Cardiac muscle cell (in vitro differentiated cells and primary cell): Measurements from ENCODE around the gene PRX. TPM values are rescaled to one million over a fixed set of nuclear protein-coding genes. Genes with fewer than 3 reads are reported as not detected.

Experiments
- DNase-seq, 2 donors: peaks; one replicate each; pipeline versions ENCODE4 v3.0.0 to v3.0.0-alpha.2; 2010 to 2017; ENCODE audit warnings: low read depth in 1 of 2, low spot score in 1 of 2
- H3K27ac ChIP-seq: fragments of 200-600 bp; sonication (generic); 2 replicates; pipeline ENCODE4 v1.5.1; 2016
- H3K27me3 ChIP-seq: fragments of 200-600 bp; sonication (generic); 2 replicates; pipeline ENCODE4 v1.6.0; 2016; ENCODE audit warnings: control low read depth
- H3K36me3 ChIP-seq: fragments of 200-600 bp; sonication (generic); 2 replicates; pipeline ENCODE4 v1.5.1; 2016; ENCODE audit warnings: control low read depth
- H3K4me1 ChIP-seq: fragments of 200-600 bp; sonication (generic); 2 replicates; pipeline ENCODE4 v1.8.1; 2017; ENCODE audit warnings: low read depth, mild to moderate bottlenecking, mixed run types
- H3K4me3 ChIP-seq: fragments of 200-600 bp; sonication (generic); 2 replicates; pipeline ENCODE4 v1.5.1; 2016; ENCODE audit warnings: mild to moderate bottlenecking
- H3K9me3 ChIP-seq: fragments of 200-600 bp; sonication (generic); 2 replicates; pipeline ENCODE4 v1.5.1; 2017; ENCODE audit warnings: low read depth, mild to moderate bottlenecking, control low read depth
- CTCF ChIP-seq: IDR thresholded peaks from 2 replicates; pipeline ENCODE4 v1.5.1; 2012; ENCODE audit warnings: low read depth, mild to moderate bottlenecking, low read length
- polyA plus RNA-seq: library from polyadenylated mRNA; unstranded; fragments of >200 nt; fragmentation: Nextera tagmentation; extraction: Ambion mirVana; gene quantifications from 2 replicates; pipeline ENCODE4 v1.2.1, GENCODE V29; 2016
- total RNA-seq: library from RNA; depleted of rRNA; stranded (reverse); fragments of >200 nt; gene quantifications from 2 replicates; pipeline ENCODE4 v1.2.3, GENCODE V29; 2016

Gene PRX
- total and polyA plus RNA-seq, 2 experiments from 2014 or later: 2.3 to 9.1 TPM

DNA sequence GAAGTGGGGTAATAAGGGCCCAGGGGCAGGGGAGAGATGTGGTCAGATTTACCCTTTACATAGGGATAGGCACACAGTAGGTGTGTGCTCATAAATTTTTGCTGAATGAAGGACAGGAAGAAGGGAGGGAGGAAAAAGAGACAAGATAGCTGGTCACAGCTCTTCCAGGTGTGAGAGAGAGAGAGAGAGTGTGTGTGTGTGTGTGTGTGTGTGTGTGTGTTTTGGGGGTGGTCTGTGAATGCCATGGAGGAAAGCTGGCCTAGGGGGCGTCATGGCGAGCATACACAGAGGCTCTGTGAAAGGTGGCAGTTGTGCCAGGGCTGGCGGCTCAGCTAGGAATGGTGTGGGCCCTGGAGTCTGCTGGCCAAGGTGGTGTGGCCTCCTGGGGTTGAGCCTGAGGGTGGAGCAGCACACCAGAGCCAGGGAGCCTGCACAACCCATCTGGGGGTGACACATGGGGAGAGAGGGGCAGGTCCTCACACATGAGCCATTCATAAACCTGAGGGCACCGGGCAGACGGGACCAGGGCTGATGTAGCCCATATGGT, 6.0 kb upstream of the PRX start:
- no peaks in the 10 kb centered on the region for H3K27me3 ChIP-seq
- no peak overlapping the region for H3K27ac ChIP-seq
- H3K4me1 ChIP-seq: peaks cover 21% of the 10 kb centered on the region
- no peaks in the 10 kb centered on the region for H3K9me3 ChIP-seq
- TF ChIP-seq CTCF: no peak
- no peak overlapping the region for H3K4me3 ChIP-seq
- no peak for DNase-seq
- H3K36me3 ChIP-seq: no peaks in the 10 kb centered on the region

DNA sequence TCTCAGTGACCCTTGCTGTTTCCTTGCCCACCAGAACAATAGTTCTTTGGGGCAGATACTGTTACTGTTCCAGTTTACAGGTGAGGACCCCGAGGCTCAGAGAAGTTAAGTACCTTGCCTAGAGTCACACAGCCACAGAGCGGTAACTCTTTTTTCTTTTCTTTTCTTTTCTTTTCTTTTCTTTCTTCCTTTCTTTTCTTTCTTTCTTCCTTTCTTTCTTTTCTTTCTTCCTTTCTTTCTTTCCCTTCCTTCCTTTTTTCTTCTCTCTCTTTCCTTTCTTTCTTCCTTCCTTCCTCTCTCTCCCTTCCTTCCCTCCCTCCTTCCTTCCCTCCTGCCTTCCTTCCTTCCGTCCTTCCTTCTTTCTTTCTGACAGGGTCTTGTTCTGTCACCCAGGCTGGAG, 4.9 kb upstream of the PRX start:
- no peaks in the 10 kb centered on the region for H3K36me3 ChIP-seq
- no peaks in the 10 kb centered on the region for H3K27me3 ChIP-seq
- H3K9me3 ChIP-seq: no peaks in the 10 kb centered on the region
- peak overlapping the region; percentile 67 for H3K27ac ChIP-seq
- DNase-seq: no peak
- H3K4me1 ChIP-seq: peaks cover 23% of the 10 kb centered on the region
- H3K4me3 ChIP-seq: no peak overlapping the region
- no peak for TF ChIP-seq CTCF

DNA sequence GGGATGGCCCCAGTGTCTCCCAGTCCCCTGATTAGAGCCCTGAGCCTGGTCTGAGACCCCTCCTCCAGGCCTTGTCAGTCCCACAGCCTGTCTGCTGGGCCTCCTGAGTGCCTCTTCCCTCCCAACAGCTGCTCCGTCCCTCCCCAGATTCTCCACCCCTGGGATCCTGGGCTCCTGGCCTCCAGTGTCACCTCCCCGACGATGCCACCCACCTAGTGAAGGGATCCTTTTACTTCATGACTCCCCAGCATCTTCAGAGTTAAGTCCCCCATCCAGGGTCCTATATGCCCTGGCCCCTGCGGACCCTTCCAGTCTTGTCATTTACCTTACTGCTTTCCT, 4.4 kb upstream of the PRX start:
- no peak for TF ChIP-seq CTCF
- DNase-seq: no peak
- Histone ChIP-seq H3K9me3 (no peaks in the 10 kb centered on the region), H3K4me3 (no peak overlapping the region), H3K36me3 (no peaks in the 10 kb centered on the region), H3K27ac (peak overlapping the region; percentile 67), H3K4me1 (peaks cover 22% of the 10 kb centered on the region), H3K27me3 (no peaks in the 10 kb centered on the region)

DNA sequence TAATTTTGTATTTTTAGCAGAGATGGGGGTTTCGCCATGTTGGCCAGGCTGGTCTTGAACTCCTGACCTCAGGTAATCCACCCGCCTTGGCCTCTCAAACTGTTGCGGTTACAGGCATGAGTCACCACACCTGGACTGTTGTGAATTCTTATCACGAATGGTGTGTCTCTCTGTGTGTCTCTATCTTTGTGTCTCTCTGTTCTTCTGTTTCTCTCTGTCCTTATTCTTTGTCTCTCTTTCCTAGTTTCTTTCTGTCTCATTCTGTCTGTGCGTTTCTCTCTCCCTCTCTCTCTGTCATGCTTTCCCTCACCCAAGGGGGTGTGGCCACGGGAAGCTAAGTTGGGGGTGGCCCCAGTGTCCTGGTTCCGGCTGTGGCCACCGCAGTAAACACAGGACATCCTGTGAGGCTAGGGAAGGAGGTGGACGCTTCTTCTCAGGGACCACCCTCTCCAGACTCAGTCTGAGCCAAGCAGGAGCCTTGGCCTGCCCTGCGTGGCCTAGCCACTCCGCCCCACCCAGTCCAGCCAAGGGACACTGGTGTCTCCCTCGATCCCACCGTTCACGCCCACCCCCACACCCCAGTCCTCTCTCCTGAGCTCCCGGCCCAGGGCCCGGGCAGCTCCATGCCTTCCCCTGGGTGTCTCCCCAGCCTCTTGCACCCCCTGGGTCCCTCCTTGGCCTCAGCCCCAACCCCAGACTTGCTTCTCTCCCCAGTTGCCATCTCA, 3.9 kb upstream of the PRX start:
- no peaks in the 10 kb centered on the region for H3K36me3 ChIP-seq
- H3K4me1 ChIP-seq: peaks cover 18% of the 10 kb centered on the region
- H3K27me3 ChIP-seq: no peaks in the 10 kb centered on the region
- H3K27ac ChIP-seq: peak overlapping the region; percentile 67
- DNase-seq: peak in 1 of 2 donors; percentile 39
- no peak overlapping the region for H3K4me3 ChIP-seq
- no peaks in the 10 kb centered on the region for H3K9me3 ChIP-seq
- no peak for TF ChIP-seq CTCF

DNA sequence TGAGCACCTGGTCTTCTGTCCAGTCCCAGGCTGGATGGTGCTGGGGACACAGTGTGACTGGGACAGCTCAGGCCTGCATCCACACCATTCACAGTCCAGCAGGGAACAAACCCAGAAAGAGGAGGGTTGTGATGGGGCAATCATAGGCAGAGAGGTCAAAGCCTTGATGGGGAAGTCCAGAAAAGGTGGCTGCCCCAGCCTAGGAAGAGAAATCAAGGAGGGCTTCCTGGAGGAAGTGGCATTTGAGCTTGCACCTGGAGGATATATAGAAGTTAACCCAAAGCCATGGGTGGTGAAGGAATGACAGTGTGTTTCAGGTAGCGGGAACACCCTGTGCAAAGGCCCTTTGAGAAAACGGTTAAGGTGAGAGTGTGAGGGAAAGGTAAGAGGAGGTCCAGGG, 2.6 kb upstream of the PRX start:
- DNase-seq: no peak
- Histone ChIP-seq H3K36me3 (no peaks in the 10 kb centered on the region), H3K9me3 (no peaks in the 10 kb centered on the region), H3K4me1 (peaks cover 22% of the 10 kb centered on the region), H3K27ac (no peak overlapping the region), H3K4me3 (no peak overlapping the region), H3K27me3 (no peaks in the 10 kb centered on the region)
- no peak for TF ChIP-seq CTCF
